NCI-H69 (cell line): ENCODE measurements around the gene ACAP3.
A peak's percentile ranks its signal among the peaks of the same experiment; 100 is the strongest.

Experiments
- DNase-seq: peaks from one replicate; lab custom pipeline; 2025; lab: John Stamatoyannopoulos, UW

ACAP3 gene

DNA sequence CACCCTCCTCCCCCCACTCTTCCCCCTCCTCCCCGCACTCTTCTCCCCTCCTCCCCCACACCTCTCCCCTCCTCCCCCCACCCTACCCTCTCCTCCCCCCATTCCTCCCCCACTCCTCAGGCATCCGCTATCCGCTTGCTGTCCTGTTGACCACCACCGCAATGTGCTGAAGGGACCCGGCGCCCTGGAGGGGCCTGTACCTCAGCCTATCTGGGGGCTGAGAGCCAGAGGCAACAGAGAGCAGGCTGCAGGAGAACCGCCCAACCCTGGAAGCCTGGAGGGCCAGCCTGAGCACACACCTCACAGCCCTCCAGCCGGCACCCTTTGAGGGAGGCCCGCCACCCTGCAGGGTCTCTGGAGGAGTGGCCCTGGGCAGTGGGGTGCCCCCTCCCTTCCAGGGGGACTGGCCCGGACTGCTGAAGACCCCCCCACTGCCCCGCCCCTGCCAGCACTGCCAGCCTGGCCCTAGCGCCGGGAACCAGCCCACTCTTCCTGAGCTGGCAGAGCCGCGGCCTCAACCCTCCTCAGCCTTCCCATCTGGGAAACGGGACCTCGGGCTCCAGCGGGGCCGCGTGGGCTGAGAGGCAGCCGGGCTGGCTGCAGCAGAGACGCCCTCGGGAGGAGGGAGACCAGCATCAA, 62.4 kb downstream of the ACAP3 start:
- peak; percentile 8 for DNase-seq

DNA sequence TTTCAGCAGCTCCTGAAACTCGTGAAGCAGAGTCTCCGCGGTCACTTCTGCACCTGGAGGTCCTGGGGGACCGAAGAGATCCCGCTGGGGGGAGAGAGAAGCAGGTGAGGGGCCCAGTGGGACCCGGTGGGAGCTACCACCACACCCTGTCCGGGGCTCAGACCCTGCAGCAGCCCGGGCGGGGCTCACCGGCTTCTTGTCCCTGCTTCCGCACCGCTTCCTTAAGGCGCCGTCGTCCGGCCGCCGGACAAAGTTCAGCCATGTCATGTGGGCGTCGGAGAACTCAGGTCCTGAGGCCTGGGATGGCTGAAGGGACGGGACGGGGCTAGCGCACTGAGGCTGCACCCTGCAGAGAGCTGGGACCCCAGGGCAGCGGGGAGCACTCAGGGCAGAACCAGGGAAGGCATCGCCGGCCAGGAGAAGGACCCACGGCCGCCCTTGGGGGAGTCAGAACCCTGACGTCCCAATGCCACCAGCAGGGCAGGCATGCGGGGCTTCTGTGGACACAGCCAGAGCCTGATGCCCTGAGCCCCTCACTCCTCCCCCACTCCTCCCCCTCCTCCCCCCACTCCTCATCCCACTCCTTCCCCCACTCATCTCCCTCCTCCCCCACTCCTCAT, 63.4 kb downstream of the ACAP3 start:
- DNase-seq, result no peak

DNA sequence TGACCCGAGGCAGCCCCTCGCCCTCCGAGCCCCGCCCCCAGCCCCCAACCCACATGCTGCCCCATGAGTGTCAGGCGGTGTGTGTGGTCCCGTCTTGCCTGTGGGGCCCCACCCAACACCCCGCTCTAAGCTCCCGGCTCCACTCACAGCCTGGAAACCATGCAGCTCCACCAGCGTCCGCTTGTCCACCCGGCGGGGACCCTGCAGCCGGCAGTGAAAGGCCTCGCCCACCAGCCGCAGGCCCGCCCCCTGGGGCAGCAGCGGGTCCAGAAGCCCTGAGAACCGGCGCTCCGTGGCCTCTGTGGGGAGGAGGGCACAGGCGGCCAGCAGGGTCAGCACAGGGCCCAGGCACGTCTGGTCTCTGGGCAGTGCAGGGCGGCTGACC, 63.9 kb downstream of the ACAP3 start:
- DNase-seq, result no peak

DNA sequence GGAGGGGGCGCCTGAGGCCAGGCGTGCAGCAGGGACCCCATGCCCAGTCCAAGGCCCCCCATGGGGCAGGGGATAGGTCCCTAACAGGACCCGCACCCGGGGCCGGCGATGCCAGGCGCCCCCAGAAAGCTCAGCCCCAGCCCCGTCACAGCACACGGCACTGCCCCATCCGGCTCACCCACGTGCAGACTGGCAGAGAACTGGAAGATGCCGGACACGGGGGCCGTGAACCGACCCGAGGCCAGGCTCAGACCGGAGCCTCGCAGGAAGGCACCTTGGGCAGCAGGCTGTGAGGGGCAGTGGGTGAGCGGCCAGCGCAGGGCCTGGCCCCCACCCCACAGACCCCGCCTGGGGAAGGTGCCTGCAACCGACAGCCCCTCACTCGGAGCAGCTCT, 64.5 kb downstream of the ACAP3 start:
- DNase-seq, result no peak

DNA sequence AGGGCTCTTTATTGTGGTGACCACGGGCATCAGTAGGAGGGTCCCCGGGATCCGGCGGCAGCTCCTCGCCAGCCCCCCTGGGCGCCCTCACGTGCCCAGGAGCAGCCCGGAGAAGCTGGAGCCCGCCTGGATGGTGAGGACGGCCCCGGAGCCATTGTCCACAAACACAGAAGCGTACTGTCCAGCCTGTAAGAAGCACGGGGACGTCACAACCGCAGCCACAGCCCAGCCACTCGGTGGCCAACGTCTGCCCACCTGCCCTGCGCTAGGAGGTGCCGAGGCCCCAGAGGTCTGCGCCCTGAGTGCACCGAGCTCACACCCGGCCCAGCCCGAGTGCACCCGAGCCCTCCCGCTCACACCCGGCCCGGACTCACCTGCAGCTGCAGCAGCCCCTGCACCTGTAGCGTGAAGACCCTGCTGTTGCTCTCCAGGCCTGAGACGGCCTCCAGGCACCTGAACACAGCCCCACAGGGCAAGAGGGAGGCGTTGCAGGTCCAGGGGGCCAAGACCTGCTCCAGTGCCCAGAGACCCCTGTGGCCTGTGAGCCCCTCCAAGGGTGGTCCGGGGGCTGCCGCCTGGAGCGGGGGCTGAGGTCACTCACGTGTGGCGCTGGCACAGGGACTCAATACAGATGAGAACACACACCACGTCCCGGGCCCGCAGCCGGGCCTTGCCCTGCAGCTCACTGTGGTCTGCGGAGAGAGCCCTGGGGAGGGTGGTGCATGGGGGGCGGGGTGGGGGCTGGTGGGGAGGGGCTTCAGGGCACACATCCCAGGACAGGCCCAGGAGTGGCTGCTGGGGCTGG, 65.1 kb downstream of the ACAP3 start:
- DNase-seq, result no peak
